Stimulated activated CD8-positive, alpha-beta memory T cell treated with anti-CD3 and anti-CD28 coated beads, Interleukin-4, amount 100 ng/mL, for 4 hours (primary cell): ENCODE data around the gene ACSL6.

Experiments used
- DNase-seq, 2 donors: peaks; one replicate each; pipeline ENCODE4 v3.0.0-alpha.2; 2020; ENCODE audit warnings: low read depth in 2 of 2, low spot score in 1 of 2

ACSL6 gene

DNA sequence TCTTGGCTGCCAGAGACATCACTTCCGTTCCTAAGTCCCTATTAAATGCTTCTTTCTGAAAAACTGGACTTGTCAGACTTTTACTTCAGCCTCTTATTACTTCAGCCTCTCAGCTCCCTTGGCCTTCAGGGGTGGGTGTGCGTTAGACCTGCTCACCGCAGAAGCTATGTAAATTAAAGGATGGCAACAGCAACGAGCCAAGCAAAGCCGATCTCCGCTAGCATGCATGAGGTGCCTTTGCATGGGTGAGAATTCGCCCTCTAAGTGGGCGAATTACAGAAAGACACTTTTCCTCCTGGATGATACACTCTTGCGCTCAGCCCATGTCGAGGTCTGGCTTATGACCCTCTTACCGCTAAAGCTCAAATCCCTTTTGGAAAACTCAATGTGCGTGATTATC is 38.1 kb upstream of the ACSL6 start:
- DNase-seq, result no peak

DNA sequence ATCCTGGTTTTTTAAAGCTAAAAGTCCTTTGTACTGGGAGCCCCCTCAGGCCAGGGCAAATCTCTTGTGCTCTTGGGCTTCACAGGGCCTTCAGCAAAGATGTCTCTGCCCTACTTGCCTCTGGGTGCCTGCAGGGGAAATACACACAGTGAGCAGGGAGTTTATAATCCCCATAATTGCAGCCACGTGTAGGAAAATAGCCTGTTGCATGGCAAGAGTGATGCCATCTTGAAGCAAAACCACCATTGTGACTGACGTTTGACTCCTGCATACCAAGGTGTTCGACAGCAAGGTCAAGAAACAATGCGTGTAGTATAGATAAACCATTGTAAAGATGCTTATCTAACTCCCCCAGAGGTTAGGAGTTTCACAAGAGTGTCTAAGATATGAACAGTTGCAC is 37.6 kb upstream of the ACSL6 start:
- no peak for DNase-seq

DNA sequence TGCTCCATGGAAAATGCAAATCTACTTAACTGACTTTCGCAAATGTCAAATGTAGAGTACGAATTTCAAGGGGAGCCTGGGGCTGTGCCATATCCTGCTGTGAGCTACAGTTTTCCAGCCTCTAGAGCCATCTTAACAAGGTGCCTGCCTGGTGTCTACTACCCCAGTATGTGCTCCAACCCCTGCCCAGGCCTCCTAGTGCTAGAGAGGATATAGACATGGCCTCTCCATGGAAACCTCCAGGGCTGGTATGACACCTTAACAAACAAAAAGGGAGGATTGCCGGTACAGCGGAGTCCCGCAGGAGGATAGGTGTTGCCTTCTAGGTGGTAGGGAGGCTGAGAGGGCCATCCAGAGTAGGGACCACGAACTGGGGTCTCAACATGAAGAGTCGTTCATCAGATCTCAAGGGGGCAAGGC is 35.4 kb upstream of the ACSL6 start:
- DNase-seq, result no peak

DNA sequence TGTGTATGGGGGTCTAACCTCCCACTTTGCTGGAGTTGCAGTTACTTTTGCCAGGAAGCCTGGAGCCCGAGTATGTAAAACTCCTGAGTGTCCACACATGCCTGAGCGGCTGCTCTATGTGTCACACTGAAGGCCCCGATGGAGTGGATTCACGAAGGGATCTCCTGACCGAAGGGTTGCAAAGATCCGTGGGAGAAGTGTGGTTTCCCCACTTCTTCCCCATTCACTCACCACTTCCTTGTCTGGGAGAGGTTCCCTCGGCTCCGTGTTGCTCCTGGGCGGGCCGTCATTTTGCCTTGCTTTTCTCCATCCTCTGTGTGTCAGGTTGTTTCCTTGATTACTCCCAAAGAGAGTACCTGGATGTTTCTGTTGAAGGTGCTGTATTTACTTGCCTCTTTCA is 32.7 kb upstream of the ACSL6 start:
- no peak for DNase-seq

DNA sequence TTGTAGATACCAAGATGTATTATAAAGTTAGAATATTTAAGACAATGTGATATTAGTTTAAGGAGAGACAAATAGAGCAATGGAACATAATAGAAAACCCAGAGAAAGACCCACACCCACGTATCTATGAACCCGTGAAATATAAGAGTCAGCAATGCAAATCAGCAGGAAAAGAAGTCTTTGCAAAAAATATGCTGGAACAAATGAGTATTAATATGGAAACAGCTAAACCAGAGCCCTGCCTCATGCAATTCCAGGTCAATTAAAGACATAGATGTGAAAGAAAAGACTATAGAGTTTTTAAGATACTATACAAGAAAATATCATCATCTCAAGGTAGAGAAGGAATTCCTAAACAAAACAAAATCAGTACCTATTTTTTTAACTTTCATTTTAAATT is 25.9 kb upstream of the ACSL6 start:
- no peak for DNase-seq

DNA sequence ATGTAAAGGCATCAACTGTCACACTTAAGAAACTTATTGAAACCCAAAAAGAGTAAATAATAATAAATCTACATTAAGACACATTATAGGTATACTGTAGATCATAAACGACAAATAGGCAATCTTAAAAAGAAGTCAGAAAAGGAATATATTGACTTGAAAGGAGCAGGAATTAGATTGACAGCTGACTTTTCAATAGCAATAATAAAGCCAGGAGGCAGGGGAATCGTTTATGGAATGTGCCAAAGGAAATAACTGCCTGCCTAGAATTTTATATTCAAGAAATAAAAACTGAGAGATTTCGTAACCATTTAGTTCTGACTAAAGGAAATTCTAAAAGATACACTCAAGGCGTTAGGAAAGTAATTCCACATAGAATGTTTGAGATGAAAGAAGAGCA is 21.7 kb upstream of the ACSL6 start:
- DNase-seq, result no peak

DNA sequence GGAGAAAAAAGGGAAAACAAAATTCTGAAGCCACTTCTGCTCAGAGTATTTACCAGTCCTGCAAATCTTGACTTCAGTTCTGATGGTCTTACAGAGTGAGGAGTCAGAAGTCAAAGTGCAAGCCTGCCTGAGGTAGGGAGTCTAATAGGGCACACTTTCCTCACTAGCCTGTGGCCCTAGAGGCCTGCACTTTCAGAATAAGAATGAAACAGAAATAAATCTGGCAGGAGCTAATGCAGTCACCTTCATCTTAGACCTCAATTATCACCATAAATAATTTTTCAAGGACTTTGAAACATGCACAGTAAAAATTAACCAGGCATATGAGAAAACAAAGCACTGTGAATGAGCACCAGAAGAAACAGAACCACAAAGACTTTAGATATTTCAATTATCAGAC is 20.7 kb upstream of the ACSL6 start:
- DNase-seq, result no peak

DNA sequence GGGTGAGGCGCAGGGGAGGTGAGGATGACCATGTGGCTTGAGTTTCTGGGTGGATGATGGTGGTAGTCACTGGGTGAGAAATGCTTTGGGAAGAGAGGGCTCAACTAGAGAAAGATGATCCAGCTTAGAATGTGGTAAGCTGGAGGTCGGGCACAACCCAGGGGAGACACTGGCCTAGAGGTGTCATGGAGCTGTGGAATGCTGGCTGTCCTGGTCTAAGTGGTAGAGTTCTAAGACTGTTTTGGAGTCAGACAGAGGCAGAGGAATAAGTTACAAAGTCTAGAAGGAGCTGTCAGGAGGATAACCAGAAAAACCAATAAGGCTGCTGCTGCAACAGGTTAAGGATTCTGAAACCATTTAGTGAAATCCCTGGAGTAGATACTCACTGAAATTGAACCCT is 19.2 kb upstream of the ACSL6 start:
- DNase-seq, result no peak

DNA sequence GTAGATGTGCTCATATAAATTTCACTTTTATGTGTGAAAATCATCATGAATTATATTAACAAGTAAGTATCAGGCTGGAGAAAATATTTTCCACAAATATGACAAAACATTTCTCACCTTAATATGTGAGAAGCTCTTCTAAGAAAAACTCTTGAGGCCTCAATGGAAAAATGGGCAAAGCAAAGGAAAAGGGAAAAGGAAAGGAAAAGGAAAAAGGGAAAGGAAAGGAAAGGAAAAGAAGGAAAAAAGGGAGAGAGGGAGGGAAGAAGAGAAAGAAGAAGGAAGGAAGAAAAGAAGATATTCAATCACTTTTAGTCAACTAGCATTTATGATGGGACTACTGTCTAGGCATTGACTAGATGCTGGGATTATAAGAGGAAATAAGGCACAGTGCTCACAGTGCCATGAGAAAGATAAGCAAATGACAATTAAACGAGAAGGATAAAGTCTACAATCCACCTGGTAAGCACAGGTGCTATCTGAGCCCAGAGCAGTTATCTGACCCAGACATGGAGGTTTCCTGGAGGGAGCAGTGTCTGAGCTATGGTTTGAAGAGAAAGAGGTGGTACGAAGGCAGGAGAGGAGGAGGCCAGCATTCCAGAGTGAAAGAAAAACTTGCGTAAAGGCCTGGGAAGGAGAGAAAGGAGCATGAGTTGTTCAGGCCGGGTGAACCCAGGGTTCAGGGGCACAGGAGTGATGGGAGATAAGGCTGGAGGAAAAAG is 18.3 kb upstream of the ACSL6 start:
- no peak for DNase-seq

DNA sequence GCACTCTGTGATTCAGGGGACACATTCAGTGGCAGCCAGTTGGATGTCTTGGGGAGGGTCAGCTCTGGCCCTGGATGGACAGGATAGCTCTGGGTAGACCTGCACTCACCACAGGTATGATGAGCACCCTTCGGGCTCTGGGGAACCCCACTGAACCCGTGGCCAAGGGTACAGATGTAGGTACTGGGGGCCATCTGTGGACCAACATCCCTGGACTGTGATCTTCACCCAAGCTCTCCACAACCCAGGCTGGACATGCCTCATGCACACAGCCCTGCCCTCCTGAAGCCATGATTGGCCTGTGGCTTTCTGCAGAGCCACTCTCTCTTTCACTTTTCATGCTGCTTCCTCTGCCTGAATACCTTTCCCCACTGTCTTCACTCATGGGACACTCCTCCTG is 15.6 kb upstream of the ACSL6 start:
- no peak for DNase-seq

DNA sequence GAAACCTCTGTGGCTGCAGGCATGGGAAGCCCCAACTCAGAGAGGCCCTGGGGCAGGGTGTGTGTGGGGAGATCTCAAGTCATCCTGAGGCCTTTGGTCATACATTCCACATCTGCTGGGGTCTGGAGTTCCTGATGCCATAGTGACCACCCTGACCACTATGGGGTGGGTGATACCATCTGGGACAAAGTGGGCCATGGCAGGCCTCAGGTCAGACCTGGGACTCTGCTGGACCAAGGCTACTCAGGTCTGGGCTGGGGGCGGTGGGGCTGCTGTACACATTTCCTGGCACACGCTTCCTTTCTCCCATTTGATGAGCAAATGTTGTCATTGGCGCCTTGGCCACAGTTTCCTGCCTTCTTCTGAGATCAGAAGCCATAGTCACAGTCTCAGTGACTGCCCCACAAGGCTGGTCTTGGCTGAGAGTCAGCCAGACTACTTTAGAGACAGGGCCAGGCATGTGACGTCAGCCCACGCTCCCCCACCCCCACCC is 15.1 kb upstream of the ACSL6 start:
- no peak for DNase-seq

DNA sequence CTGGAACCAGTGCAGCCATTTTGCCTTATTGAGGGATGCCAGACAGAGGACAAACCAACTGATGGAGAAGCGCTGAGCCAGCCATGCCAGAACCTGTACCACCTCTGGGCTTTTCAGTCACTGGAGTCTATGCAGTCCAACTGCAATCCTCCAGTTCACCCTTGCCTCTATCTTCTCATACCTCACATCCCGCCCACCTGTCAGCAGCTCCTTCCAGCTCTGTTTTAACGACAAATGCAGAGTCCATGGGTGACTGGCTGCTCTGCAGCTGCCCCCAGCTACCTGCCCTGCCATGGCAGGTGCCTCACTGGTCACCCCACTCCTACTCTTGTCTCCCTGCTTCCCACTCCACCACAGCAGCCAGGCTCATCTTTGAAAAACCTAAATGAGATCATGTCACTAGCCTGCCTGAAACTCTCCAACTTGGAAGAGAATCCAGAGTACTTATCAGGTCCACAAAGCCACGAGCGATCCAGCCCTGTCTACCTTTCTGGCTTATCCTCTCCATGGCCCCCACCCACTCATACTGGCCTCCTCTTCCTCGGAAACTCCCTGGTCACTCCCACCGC is 14.0 kb upstream of the ACSL6 start:
- no peak for DNase-seq

DNA sequence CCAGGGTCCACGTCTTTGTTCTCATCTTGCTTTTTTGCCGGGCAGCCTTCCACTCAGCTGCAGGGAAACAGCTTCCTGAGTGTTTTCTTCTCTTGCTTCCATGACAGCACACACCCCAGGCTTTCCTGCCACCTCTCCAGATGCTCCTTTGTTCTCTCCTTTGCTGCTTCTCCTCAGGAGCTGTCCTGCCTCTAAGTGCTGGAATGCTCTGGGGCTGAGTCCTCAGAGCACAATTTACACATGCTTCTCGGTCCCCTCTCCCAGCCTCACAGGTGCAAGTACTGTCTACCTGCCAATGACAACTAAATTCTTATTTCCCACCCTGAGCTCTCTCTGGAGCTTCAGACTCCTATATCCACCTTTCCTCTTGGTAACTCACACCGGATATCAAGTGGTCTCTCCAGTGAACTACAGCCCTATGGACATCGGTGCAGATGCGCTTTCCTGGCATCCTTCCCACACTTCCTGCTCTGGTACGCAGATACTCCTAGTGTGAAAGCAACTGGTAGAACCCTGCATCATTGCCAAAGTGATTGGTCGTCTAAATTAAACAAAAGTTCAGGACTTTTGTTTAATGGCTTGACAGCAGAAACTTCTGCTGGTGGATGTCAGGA is 13.4 kb upstream of the ACSL6 start:
- no peak for DNase-seq

DNA sequence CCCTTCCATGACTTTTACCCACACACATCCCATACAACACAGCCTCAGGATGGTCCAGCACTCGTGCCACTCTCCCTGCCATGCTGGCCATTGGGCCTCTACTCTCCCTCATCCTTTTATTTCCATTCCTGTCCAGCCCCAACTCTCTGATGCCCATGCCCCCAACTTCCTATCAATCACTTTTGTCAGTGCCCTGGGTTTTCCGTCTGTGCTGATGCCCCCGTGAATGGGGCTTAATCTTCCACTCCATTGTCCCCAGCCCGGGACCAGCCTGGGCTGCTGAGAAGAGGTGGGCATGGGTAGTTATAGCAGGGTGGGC is 12.6 kb upstream of the ACSL6 start:
- no peak for DNase-seq

DNA sequence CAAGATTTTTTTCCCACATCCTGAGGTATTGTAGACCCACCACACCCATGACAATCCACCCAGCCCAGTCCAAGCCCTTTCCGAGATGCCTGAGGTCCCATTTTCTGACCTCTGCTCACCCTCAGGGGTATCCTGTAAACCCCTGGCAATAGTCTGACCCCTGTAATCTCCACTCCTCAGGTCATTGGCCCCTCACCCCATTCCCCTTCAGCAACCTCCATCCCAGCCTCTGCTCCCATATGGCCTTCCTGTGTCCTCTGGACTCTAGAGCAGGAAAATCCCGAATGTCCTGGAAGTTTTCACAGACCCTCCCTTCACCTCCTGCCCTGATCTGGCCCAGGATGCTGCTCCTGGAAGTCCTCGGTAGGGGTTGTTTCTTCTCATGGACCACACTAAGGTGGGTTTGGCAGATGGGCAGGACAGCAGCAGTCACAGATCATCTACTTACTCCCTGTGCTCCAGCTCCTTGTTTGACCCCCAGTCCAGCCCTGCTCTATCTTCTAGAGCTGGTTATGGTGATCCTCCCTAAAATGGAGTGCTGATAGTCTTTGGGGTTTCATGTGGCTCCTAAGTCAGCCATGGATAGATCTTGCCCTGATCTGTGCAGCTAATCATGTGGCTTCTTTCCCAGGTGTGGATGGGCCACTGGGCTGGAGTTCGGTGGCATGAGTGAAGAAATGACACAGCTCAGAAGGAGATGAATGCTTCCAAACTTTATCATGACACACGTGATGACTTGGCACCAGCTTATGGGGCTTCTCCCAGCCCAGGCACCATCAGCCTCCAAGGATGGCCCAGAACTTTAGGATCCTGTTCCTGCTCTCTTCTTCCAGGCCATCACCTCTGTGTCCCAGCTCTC is 12.0 kb upstream of the ACSL6 start:
- DNase-seq, result no peak

DNA sequence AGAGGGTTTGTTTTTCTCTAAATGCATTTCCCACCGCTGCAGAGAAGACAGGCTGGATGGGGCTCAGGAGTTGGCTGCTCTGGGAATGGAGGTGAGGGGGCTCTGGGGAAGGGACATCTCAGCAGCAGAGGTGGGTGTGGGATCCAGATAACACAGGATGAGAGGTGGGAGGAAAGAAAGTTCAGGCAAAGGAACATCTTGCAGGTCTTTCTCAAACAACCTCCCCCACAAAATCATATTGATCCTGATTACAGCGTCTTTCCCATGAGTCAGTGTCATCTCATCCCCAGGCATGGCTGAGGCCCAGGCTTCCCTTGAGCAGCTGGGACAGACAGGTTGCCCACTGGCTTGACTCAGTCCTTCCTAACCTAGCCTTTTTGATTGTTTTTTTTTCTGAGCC is 11.3 kb upstream of the ACSL6 start:
- no peak for DNase-seq

DNA sequence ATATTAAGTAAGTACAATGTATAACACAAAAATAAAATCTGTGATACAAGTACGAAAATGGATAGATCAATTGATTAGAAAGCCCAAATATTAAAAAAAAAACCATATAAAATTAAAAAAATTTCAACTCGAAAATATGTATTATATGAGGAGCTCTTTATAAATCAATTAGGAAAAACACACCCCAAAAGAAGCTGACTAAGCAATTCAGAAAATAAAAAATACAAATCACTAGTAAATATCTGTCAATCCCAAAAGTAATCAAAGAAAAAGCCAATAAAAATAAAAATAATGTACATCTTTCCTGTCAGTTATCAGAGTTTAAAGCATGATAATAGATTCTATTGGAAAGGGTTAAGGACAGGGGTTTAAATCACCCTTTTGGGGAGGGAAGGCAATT is 10.2 kb upstream of the ACSL6 start:
- no peak for DNase-seq

DNA sequence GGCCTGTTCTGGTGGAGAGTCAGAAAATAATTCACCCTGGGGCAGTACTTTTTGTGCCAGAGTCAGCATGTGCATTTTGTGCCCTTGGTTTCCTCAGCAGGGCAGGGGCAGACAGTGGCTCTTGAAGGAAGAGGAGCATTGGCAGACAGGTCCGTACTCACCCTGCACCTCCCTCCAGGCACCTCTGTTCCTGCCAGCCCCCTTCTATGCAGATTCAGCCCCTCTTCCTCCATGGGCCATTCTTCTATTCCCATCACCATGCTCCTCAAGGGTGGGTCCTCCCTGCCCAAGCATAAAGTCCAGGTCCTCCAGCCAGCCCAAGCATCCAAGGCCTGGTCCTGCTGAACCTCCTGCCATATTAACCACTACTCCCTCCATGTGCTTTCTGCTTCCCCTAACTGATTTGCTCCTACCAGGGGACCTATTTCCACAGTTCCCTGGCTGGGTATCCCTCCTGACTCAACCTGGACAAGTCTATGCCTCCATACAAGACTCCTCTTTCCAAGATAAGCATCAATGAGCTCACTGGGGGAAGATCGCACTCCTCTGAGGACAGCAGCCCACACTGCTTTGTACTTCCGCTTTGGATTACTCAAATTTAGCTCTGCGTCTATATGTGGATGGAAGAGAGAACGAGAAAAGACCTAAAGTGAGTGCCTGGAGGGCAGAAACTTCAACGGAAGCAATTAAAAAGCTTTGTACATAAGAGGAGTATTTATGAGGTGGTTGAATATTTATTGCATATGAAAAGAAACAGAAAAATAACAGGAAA is 9.3 kb upstream of the ACSL6 start:
- DNase-seq, result no peak

DNA sequence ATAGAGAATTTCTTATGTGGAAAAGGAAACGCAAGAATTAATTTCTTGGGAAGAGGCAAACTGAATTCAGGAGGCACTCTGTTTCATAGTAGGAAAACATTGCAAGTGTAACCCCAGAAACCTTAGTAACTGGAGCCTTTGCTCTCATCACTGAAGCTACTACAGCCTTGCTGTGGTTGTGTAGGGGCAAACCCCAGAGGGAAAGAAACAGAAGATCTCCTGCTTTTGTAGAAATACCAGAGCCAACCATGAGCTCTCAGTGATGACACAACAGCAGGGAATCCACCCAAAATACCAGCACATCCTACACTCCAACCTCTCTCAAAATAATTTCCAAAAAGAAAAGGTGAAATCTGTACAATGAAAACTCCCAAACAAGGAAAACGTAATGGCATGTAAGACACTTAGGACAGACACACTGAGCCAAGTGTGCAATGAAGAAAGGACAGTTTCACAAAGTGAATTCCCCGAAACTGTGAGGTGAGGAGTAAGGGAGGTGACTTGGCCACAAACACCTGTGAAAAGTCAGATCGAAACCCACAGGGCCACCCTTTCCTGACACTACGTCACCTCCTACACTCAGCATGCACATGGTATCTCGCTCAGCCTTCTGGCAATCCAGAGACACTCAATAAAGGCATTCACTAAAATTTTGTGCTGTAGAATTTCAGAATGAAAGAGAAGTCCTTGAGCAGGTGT is 8.5 kb upstream of the ACSL6 start:
- peak; percentile 42 to 54 for DNase-seq

DNA sequence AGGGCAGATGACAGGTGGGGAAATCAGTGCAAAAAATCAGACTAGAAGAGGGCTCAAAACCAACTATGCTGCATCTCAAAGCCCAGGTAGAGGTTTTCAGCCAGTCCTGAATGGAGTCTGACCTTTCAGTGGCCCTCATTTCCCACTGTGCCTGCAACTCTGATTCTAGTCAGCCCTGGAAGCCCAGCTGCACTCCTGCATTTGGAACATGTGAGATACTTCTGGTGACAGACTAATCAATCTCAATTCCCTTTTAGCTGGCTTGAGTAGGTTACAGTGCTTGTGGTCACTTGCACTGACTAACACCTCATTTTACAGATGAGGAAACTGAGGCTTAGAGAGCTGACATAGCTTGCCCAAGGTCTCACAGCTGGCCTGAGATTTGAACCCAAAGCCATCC is 7.9 kb upstream of the ACSL6 start:
- no peak for DNase-seq
